Kidney capillary endothelial cell (primary cell): Measurements from ENCODE around the gene NDUFA6.
A peak's percentile ranks its signal among the peaks of the same experiment; 100 is the strongest.
"Not testable (repeated sequence)": the region's sequence is repeated elsewhere in the genome, so short reads cannot be mapped to it uniquely, and the experiment has no call there.

Source experiments
- DNase-seq: peaks from one replicate; pipeline ENCODE4 v3.0.0-alpha.2; 2018; ENCODE audit warnings: low spot score

Gene NDUFA6

DNA sequence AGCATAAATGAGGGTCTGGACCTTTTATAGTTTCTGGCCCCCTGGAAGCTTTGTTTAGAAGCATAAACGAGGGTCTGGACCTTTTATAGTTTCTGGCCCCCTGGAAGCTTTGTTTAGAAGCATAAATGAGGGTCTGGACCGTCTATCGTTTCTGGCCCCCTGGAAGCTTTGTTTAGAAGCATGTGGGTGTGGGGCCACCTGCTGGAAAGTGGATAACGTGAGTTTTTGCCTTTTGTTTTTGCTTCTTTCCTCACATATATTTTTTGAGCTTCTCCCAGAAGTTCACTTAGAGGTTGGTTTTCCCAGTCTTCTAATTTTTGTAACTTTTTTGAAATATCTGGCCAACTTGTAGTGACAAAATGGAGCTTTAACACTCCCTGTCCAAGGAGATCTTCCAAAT lies 22.2 kb upstream of the NDUFA6 start:
- DNase-seq = not testable (repeated sequence)

DNA sequence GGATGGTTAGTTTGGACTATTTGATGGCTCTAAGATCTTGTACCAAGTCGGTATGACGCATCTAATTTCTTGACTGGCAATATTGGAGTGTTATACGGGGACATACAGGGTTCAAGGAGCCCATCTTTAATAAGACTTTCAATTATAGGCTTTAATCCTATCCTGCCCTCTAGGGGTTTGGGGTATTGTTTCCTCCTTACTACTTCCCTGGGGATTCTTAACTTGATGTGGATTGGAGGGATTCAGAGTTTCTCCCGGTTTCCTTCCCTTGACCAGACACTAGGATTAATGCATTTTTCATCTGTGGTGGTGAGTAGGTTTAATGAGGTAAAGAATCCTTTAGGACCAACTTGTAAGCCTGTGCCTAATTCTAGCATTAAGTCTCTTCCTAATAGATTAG lies 21.2 kb upstream of the NDUFA6 start:
- DNase-seq = no peak

DNA sequence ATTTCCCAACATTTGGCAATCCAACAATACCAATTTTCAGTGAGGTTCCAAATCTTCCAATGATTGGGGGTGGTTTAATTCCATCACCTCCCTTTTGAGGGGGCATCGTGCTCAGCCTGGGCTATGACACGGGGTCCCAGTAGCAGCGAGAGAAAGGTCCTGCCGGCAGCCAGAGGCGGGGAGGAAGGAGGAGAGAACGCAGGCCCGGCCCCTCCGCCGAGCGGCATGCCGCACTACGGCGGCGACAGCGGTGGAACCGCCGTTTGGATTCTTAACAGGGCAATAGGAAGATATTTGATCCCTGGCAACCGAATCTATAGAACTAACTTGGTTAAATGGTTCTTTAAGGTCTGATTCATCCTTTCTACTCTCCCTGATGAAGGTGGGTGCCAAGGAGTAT lies 18.3 kb upstream of the NDUFA6 start:
- DNase-seq = no peak

DNA sequence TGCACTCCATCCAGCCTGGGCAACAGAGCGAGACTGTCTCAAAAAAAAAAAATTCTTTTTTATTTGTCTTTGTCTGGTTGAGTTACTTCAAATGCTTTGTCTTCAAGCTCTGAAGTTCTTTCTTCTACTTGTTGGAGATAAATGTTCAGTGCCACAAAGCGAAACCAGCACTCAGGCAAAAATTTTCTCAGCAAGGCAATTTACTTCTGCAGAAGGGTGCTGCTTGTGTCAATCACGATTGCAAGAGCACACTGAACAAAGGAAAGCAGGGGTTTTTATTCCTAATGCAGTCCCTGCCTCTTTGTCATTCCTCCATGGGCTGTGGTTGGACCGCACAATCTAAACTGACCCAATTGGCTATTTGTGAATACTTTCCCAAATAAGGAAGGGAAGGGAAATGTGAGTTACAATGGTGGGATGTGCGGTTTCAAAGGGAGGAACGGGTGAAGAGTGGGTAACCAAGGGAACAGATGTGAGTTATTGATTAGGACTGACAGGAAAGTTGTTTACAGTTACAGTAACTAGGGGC lies 13.8 kb upstream of the NDUFA6 start:
- DNase-seq = not testable (repeated sequence)

DNA sequence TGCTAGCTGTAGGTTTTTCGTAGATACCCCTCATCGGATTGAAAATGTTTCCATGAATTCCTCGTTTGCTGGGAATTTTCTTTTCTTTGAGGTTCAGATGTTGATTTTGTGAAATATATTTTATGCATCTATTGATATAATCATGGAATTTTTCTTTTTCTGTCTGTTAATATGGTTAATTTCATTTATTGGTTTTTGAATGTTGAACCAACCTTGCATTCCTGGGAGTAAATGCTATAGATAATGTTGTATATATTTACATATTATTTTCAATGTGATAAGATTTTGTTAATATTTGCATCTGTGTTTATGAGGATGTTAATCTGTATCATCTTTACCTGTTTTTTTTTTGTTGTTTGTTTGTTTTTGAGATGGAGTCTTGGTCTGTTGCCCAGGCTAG lies 10.6 kb upstream of the NDUFA6 start:
- DNase-seq = no peak

DNA sequence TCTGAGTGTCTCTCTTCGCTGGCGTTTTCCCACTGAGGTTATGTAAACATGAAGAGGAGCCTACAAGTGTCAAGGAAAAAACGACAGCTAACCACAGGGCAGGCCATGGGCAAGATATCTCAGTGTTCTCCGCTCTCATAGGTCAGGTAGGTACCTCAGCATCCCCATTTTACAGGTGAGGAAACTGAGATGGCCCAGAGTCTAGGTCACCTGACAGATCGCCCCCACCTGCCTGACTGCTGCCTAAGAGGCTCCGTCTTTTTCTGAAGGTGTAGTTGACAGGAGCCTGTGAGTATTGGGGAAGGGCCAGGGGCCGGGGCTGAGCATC lies 847 bp upstream of the NDUFA6 start:
- DNase-seq = no peak

DNA sequence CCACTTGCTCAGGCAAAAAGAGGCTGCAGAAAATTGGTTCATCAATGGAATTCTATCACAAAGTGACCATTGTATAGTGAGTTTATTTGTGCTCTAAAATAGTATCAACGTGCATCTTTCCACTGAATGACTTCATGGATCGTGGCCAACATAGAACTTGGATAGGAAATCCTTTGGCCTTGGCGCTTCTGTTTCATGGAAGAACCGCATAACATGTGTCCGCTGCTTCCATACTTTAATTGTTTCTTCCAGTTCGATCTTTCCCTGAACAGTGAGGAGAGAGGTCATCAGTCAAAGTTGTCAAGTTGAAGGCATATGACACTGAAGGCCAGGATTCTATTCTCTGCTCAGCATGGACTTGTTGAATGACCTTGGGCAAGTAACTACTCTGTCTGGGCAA lies 4.5 kb downstream of the NDUFA6 start:
- peak; percentile 28 for DNase-seq

DNA sequence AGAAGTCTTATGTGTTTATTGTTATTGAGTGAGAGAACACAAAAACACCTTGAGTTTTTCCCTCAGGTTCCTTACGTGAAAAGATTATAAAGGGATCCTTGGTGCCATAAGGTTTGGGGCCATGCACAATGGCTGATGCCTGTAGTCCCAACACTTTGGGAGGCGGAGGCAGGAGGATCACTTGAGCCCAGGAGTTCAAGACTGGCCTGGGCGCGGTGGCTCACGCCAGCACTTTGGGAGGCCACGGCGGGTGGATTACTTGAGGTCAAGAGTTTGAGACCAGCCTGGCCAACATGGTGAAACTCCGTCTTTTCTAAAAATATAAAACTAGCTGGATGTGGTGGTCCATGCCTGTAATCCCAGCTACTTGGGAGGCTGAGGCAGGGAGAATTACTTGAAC lies 5.7 kb downstream of the NDUFA6 start:
- DNase-seq = no peak

DNA sequence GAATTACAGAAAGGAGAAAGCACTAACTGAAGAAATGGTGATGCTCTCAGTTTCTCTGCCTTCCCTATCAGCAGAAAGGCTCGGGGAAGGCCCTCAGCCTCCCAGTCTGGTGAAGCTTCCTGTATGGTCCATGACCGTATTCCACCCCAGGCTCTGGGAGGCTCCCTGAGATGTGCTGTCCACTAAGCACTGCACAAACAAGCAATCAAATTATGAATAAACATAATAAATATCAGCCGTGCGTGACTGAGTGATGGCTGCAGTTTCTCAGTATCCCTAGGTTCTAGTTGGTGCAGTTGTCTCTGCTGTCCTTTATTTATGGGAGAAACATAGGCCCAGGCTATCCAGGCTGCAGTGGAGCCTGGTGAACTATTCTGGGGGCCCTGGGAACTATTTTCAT lies 7.5 kb downstream of the NDUFA6 start:
- no peak for DNase-seq

DNA sequence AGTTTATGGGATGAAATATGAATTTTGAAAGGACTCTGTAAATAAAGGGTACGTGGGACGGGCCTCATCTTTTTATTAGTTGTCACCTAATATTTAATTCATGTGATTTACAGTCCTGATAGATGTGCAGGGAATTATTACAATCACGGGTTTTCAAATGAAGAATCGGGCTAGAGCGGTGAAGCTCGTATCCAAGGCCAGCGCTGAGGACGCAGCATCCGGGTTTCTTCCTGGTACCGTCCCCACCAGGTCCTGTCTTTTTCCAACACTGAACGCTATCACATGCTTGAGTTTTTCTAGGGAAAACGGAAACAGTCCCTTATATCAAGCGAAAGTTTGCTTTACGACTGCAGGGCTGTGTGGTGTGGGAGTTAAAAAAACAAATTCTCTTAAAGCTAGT lies 10.3 kb downstream of the NDUFA6 start:
- DNase-seq = peak; percentile 52

DNA sequence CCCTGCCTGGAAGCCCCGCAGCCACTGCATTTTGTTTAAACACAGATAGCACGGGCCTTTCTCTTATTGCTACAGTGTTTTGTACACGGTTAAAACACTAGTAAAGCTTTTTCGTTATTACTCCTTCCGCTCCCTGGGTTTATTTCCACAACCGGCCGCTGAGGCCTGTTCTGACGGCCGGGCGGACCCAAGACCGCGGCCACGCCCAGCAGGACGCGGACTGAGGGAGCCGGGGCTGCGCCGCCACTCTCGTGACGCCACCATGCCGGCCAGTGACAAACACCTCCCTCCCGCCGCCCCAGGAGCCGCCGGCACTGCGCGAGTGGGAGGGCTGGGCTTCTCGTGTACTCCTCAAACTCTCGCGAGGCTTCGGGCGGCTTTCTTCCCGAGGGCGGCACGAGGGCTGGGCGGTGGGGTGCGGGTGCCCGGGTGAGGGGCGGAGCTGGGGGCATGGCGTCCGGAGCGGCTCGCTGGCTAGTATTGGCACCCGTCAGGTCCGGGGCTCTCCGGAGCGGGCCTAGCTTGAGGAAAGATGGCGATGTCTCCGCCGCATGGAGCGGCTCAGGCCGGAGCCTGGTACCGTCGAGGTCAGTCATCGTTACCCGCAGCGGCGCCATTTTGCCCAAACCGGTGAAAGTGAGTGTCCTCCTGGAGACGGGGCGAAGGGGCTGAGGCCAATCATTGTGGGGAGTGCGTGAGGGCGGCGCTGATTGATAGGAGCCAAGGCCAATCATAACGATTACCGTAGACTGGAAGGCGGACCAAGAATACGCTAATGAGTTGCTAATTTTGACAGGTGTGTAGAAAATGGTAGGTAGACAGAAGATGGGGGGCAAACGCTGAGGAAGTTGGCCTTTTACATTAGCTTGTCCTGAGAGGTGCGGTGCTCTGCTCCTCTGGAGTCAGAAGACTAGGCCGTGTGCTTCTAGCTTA lies 11.0 kb downstream of the NDUFA6 start, which contains the start of gene SMDT1:
TSS of gene SMDT1 (plus strand) at position 382 of the 933 bp plus-strand sequence. CDS start at position 451, 69 bp downstream.
- peak; percentile 96 for DNase-seq

DNA sequence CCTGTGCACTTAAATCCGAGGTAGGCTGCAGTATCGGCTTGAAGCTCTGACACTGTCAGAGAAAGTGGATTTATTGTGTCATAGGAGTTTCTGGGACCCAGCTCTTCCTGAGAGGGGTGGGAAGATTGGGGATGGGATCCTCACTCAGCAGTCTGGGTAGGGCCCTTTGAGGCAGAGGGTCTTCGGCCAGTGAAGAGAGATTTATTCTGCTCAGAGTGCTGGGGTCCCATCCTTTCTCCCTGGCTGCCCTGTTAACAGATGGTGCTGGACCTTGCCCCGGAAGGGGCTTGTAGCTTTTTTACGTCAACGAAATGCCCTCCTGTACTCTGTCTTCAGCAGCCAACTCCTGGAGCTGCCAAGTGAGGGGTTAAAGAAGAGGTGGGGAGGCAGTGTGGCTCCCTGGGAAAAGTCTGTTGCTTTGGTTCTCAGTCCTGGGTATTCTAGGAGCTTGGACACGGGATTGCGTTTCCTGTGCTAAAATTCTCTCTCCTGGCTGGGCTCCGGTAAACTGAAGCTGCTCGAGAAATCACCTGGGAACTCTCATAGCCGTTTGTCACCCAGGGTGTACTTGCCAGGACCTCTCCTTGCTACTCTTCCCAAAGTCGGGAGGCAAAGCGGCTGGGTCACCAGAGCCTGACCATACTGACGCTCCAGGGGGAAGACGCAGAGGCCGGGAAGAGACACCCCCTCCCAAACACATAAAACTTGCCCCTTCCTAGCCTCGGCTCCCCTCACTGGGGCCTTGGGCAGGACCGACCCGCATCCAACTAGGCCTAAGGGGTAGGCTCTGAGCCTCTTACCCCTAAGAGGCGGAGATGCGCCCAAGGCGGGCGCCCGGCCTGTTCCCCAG lies 11.9 kb downstream of the NDUFA6 start:
- DNase-seq = no peak

DNA sequence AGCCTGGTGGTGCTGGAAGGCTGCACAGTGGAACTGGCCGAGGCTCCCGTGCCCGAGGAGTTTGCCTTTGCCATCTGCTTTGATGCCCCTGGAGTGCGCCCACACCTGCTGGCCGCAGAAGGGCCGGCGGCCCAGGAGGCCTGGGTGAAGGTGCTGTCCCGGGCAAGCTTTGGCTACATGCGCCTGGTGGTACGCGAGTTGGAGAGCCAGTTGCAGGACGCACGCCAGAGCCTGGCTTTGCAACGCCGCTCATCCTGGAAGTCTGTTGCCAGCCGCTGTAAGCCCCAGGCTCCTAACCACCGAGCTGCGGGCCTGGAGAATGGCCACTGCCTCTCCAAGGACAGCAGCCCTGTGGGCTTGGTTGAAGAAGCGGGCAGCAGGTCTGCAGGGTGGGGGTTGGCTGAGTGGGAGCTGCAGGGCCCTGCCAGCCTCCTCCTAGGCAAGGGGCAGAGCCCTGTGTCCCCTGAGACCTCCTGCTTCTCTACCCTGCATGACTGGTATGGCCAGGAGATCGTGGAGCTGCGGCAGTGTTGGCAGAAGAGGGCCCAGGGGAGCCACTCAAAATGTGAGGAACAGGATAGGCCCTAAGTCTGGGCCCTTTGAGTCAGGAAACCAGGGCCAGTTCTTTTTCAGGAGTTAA lies 13.0 kb downstream of the NDUFA6 start:
- no peak for DNase-seq

DNA sequence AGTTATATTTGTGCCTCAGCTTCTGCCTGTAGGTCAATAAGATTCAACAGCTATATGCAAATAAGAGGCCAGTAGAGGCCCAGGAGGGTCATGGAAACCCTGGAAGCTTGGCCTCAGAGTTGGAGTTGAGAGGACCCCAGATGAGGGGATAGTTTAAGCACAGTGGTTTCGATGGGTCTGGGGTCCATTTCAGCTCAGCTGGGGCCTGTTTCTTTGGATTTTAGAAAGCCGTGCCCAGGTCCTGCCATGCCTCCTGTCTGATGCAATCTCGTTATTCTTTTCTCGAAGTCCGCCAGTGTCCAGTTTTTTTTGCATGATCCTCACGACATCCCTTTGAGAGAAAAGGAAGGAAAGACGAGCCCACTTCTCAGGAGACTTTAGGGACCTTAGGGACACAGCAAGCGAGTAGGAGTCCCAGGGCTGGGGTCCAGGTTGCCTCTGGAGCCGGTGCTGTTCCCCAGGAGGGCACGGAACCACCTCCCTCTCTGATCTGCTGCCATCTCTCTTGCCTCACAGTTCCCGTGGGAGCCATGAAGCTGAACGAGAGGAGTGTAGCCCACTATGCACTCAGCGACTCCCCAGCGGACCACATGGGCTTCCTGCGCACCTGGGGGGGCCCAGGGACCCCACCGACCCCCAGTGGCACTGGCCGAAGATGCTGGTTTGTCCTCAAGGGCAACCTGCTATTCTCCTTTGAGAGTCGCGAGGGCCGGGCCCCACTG lies 13.6 kb downstream of the NDUFA6 start:
- no peak for DNase-seq

DNA sequence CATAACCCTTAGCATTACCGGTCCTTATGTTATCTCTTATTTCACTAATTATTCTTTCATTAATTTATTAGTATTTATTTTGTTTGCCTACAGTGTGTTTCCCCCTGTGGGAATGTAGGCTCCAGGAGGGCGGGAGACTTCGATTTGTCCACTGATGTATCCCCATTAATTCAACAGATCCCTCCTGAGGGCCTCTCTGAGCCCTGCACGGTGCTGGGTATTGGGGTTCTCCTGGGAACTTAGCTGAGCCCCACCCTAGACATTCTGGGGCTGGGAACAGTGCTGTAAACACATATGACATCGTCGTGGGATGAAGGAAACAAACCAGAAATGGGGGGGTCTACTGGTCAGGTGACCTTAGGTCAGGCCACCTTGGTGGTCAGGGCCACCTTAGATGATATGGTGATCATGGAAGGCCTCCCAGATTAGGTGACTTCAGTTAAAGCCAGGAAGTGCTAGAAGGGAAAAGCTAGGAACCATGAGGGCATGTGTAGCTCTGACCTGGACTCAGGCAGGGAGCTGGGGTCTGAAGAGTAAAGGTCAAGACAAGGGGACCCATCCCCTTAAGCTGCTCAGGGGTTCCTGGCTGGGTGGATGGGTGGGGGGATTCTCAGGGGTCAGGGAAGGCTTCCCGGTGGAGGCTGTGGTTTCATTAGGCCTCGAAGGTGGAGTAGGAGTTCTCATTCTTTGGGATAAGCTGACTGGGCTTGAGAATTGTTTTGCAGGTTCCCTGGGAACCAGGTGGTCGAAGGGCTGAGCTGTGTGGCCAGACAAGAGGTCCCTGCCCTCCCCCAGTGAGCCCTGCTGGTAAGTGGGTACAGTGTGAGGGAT lies 15.5 kb downstream of the NDUFA6 start:
- DNase-seq = no peak

DNA sequence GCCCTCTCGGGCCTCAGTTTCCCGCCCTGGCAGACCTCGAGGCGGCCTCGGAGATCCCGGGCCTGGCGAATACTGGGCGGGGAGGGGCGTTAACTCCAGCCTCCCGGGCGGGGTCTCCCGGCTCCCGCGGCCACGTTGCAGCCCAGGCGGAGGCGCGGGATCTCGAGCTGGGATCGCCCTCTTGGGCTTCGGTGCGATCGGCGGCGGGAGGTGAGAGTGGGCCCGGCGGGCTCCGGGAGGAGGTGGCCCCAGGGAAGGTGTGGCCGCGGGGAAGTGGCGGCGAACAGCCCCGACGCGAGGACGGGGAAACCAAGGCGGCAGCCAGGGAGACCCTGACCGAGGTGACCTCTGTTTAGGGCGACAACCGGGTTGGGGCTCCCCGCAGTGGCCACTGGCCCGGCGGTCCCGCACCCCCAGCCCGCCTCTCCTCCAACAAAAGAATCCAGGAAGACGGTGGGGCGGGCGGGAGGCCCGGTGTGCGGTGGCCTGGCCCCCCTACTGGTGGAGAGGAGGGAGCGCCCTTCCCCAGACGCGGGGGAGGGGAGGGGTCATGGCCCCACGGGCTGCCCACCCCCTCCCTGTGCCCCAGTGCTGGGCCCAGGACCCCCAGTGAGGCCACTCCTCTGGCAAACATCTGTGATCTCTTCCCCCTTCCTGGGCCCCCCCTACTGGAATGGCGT lies 16.3 kb downstream of the NDUFA6 start, which contains the start of gene PHETA2:
TSS of gene PHETA2 (plus strand) at position 117 of the 680 bp plus-strand sequence. CDS start 3,046 bp downstream, outside the sequence.
- DNase-seq = peak; percentile 16

DNA sequence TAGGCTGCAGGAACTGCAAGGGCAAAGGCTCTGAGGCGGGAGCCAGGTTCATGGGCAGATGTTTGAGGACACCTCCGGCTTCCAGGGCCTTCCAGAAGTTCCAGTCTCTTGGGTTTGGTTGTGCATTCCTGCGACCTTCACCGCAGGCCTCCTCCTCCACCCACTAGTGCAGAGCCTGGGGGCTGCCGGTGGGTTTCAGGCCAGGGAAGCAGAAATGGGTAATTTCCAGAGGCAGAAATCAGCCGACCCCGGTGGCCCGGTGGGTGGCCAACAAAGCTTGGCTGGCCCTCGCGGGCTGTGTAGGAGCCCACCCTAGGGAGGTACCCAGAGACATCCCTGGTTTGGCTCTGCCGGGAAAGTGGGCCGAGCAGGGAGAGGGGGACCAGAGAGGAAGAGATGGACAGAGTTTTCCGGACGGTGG lies 16.9 kb downstream of the NDUFA6 start:
- no peak for DNase-seq

DNA sequence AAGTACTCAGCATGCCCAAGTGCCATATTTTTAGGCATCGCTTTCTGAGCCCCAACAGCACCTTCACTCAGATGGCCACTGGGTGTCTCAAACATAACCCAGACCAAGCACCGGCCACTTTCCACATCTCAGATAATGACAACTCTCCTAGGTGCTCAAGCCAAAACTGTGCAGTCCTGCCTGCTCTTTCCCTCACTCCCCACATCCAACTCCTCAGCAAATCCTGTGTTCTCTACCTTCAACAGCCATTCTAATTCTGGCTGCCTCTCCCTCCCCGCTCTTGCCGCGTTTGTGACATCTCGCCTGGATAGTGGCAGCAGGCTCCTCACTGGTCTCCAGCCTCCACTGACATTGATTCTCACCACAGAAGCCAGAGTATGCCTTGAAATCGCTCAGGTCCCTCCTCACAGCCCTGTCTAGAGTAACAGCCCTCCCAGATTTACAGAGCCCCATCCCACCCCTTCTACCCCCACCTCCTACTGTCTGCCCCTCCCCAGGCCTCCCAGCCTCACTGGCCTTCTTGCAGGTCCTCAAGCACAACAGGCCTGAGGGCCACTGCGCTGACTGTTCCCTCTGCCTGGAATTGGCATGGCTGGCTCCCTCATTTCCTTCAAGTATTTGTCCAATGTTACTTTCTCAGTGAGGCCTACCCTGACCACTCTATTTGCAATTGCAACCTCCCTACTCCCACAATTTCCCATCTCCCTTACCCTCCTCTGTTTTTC lies 17.8 kb downstream of the NDUFA6 start:
- no peak for DNase-seq

DNA sequence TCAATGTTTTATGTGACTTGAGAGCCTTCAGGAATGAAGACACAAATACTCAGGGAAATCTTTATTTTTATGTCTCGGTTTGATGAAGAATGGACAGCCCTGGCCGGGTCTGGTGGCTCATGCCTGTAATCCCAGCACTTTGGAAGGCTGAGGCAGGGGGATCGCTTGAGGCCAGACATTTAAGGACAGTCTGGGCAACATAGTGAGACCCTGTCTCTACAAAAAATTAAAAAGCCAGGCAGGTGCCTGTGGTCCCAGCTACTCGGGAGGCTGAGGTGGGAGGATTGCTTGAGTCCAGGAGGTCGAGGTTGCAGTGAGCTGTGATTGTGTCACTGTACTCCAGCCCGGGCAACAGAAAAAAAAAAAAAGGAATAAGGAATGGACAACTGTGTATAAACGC lies 19.1 kb downstream of the NDUFA6 start:
- not testable (repeated sequence) for DNase-seq
